ENCODE results near the gene FKBP1A. TPM values are rescaled to one million over a fixed set of nuclear protein-coding genes. Genes with fewer than 3 reads are reported as not detected.

FKBP1A gene
- total RNA-seq, 1 experiment from 2014 or later = 134 TPM

GRCh38 chr20:1319051-1319450, 73.8 kb downstream of the FKBP1A start:
- DNase-seq (ENCODE audit: low spot score) = no peak

Other genes starting within 250 kb of the FKBP1A start
- 0.52 TPM in 1 of 2 replicates, not detected in the other for gene TMEM74B, start 208.1 kb downstream of the FKBP1A start, total RNA-seq (2014; rRNA removed; shearing (Covaris generic))
- not detected in 2 replicates for gene C20orf202, start 189.6 kb downstream of the FKBP1A start, total RNA-seq (2014; rRNA removed; shearing (Covaris generic))
- gene RAD21L1, start 167.0 kb downstream of the FKBP1A start, total RNA-seq (2014; rRNA removed; shearing (Covaris generic)) = 0.12 TPM in 1 of 2 replicates, not detected in the other
- gene SNPH, start 126.8 kb downstream of the FKBP1A start, total RNA-seq (2014; rRNA removed; shearing (Covaris generic)) = 0.99 and 1.5 TPM in 2 replicates
- 0.29 and 0.56 TPM in 2 replicates for gene SDCBP2, start 63.9 kb downstream of the FKBP1A start, total RNA-seq (2014; rRNA removed; shearing (Covaris generic))
- 31.9 and 38.2 TPM in 2 replicates for gene NSFL1C, start 73.8 kb upstream of the FKBP1A start, total RNA-seq (2014; rRNA removed; shearing (Covaris generic))
- not detected in 2 replicates for gene SIRPB2, start 98.4 kb upstream of the FKBP1A start, total RNA-seq (2014; rRNA removed; shearing (Covaris generic))
- not detected in 2 replicates for gene SIRPD, start 164.7 kb upstream of the FKBP1A start, total RNA-seq (2014; rRNA removed; shearing (Covaris generic))
- gene SIRPB1, start 227.0 kb upstream of the FKBP1A start, total RNA-seq (2014; rRNA removed; shearing (Covaris generic)) = 0.31 and 1.6 TPM in 2 replicates